Smooth muscle cell (in vitro differentiated cells): ENCODE results near the gene PLEKHA6. TPM values are rescaled to one million over a fixed set of nuclear protein-coding genes. Genes with fewer than 3 reads are reported as not detected.

Experiments used
- DNase-seq: peaks from one replicate; lab custom pipeline; 2025; ENCODE audit not compliant: unreplicated experiment; lab: John Stamatoyannopoulos, UW
- H2AFZ ChIP-seq: fragments of 200-600 bp; sonication (generic); 2 replicates; pipeline ENCODE4 v1.6.0; 2016; ENCODE audit warnings: antibody characterized with exemption, low read depth, mild to moderate bottlenecking
- H3F3A ChIP-seq: fragments of 200-600 bp; sonication (generic); 2 replicates; pipeline ENCODE4 v1.6.0; 2017; ENCODE audit warnings: antibody characterized with exemption, low read depth
- H3K27ac ChIP-seq: fragments of 200-600 bp; sonication (generic); 2 replicates; pipeline ENCODE4 v1.5.1; 2016; ENCODE audit warnings: low read depth, mild to moderate bottlenecking
- H3K27me3 ChIP-seq: fragments of 200-600 bp; sonication (generic); 2 replicates; pipeline ENCODE4 v1.6.1; 2016; ENCODE audit warnings: low read depth, mild to moderate bottlenecking
- H3K36me3 ChIP-seq: fragments of 200-600 bp; sonication (generic); 2 replicates; pipeline ENCODE4 v1.5.1; 2016; ENCODE audit warnings: low read depth
- H3K4me1 ChIP-seq: fragments of 200-600 bp; sonication (generic); 2 replicates; pipeline ENCODE4 v1.5.1; 2016; ENCODE audit warnings: low read depth
- H3K4me2 ChIP-seq: fragments of 200-600 bp; sonication (generic); 2 replicates; pipeline ENCODE4 v1.6.0; 2016; ENCODE audit warnings: mild to moderate bottlenecking
- H3K4me3 ChIP-seq: fragments of 200-600 bp; sonication (generic); 2 replicates; pipeline ENCODE4 v1.5.1; 2016; ENCODE audit warnings: mild to moderate bottlenecking
- H3K79me2 ChIP-seq: fragments of 200-600 bp; sonication (generic); 2 replicates; pipeline ENCODE4 v1.6.0; 2016; ENCODE audit warnings: low read depth, mild to moderate bottlenecking
- H3K9ac ChIP-seq: fragments of 200-600 bp; sonication (generic); 2 replicates; pipeline ENCODE4 v1.6.0; 2016; ENCODE audit warnings: low read depth
- H3K9me3 ChIP-seq: fragments of 200-600 bp; sonication (generic); replicated peaks from 2 replicates; pipeline ENCODE4 v1.5.1; 2016; ENCODE audit warnings: low read depth
- H4K20me1 ChIP-seq: fragments of 200-600 bp; sonication (generic); 2 replicates; pipeline ENCODE4 v1.6.0; 2016; ENCODE audit warnings: low read depth
- WGBS: methylation state at CpG from one replicate; pipeline ENCODE4 v1.1.7; 2016; ENCODE audit warnings: low lambda C conversion rate; 5-methylcytosine and 5-hydroxymethylcytosine counted together
- polyA plus RNA-seq: library from polyadenylated mRNA; unstranded; fragments of >200 nt; fragmentation: Nextera tagmentation; extraction: Ambion mirVana; gene quantifications from 2 replicates; pipeline ENCODE4 v1.2.1, GENCODE V29; 2016
- total RNA-seq: library from RNA; depleted of rRNA; stranded (reverse); fragments of >200 nt; gene quantifications from 2 replicates; pipeline ENCODE4 v1.2.3, GENCODE V29; 2014
- TF ChIP-seq, protein P1 (sequence below): fragments of 200-600 bp; sonication (generic); IDR thresholded peaks from 2 replicates; pipeline ENCODE4 v1.5.1; 2017; ENCODE audit warnings: borderline replicate concordance, mild to moderate bottlenecking, antibody characterized with exemption; ENCODE audit not compliant: insufficient read depth, poor library complexity, severe bottlenecking

PLEKHA6 gene
- total and polyA plus RNA-seq, 2 experiments from 2014 or later, result 0.45 to 0.85 TPM

GRCh38 chr1:204287466-204287891 lies 72.2 kb downstream of the PLEKHA6 start:
- DNase-seq, result no peak
- Histone ChIP-seq H3K4me1 (peaks cover 25% of the 10 kb centered on the region), H3K36me3 (no peaks in the 10 kb centered on the region), H2AFZ (no peak overlapping the region), H3K79me2 (no peaks in the 10 kb centered on the region), H3K27ac (peak overlapping the region; percentile 36), H3K4me3 (no peak overlapping the region), H3K9me3 (no peaks in the 10 kb centered on the region), H4K20me1 (no peaks in the 10 kb centered on the region), H3K4me2 (peak overlapping the region; percentile 68), H3F3A (no peaks in the 10 kb centered on the region), H3K9ac (no peak overlapping the region), H3K27me3 (no peaks in the 10 kb centered on the region)
- TF ChIP-seq, protein P1, sequence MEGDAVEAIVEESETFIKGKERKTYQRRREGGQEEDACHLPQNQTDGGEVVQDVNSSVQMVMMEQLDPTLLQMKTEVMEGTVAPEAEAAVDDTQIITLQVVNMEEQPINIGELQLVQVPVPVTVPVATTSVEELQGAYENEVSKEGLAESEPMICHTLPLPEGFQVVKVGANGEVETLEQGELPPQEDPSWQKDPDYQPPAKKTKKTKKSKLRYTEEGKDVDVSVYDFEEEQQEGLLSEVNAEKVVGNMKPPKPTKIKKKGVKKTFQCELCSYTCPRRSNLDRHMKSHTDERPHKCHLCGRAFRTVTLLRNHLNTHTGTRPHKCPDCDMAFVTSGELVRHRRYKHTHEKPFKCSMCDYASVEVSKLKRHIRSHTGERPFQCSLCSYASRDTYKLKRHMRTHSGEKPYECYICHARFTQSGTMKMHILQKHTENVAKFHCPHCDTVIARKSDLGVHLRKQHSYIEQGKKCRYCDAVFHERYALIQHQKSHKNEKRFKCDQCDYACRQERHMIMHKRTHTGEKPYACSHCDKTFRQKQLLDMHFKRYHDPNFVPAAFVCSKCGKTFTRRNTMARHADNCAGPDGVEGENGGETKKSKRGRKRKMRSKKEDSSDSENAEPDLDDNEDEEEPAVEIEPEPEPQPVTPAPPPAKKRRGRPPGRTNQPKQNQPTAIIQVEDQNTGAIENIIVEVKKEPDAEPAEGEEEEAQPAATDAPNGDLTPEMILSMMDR, result no peak
- WGBS, result 50% methylated on average over 8 of the region's 8 CpGs

DNA sequence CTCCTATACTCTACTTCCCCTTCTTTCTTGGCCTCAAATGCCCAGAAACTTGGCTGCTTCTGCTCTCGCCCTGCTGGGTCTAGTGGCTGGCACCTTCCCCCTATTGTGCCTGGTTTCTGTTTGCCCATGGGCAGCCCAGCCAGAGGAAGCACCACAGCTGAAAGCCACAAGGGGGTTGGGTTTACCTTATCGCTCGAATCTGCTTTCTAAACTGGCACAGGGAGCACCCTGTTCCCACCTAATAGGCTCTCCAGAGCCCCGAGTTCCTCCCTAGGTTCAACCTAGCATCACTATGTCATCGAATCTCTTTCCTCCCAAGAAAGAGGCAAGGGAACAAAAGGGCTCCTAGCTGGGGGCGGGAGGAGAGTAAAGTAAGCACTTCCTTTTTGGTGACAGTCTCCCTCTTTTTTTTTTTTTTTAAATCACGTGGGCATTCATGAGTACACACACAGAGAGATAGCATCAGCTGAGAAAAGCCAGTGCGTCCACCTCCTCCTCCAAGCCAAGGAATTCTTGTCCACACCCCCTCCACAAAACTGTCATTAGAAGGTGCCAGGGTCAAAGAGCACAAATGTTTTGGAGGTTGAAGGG lies 72.8 kb downstream of the PLEKHA6 start:
- no peaks in the 10 kb centered on the region for H3K79me2 ChIP-seq

DNA sequence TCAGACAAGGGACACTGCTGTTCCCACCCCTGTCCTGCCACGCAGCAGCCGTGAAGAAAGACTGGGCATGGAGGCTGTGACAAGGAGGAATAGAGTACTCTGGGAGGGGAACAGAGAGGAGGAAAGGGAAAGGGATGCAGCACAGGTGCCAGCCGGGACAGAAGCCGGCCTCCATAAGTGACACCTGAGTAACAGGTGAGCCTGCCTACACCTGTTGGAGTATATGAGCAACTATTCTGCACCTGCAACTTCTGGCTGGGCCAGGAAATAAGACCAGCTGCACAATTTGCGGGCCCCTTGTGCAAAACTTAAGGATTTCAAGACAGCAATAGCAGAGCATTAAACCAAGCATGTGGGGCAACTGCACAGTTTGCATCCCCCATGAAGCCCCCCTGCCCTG lies 73.4 kb downstream of the PLEKHA6 start:
- Histone ChIP-seq H3K4me2 (no peak overlapping the region), H3K79me2 (no peaks in the 10 kb centered on the region), H3K27ac (no peak overlapping the region)

More for the DNA sequence above, 72.8 kb downstream of the PLEKHA6 start:
- H2AFZ ChIP-seq, result no peak overlapping the region
- no peaks in the 10 kb centered on the region for H3F3A ChIP-seq
- WGBS, result 52% methylated on average over 8 of the region's 8 CpGs
- H3K4me1 ChIP-seq, result peaks cover 25% of the 10 kb centered on the region
- TF ChIP-seq, protein P1, result no peak
- H3K4me2 ChIP-seq, result peak overlapping the region; percentile 68
- no peaks in the 10 kb centered on the region for H3K36me3 ChIP-seq
- H3K4me3 ChIP-seq, result no peak overlapping the region
- no peaks in the 10 kb centered on the region for H3K9me3 ChIP-seq
- DNase-seq, result no peak
- H3K27ac ChIP-seq, result no peak overlapping the region
- no peak overlapping the region for H3K9ac ChIP-seq
- no peaks in the 10 kb centered on the region for H4K20me1 ChIP-seq
- no peaks in the 10 kb centered on the region for H3K27me3 ChIP-seq

More for the DNA sequence above, 73.4 kb downstream of the PLEKHA6 start:
- Histone ChIP-seq H3K4me3 (no peak overlapping the region), H3K9ac (no peak overlapping the region), H3K27me3 (no peaks in the 10 kb centered on the region), H4K20me1 (no peaks in the 10 kb centered on the region), H3K9me3 (no peaks in the 10 kb centered on the region), H3F3A (no peaks in the 10 kb centered on the region), H2AFZ (no peak overlapping the region), H3K36me3 (no peaks in the 10 kb centered on the region), H3K4me1 (peaks cover 25% of the 10 kb centered on the region)
- DNase-seq, result no peak
- 97% methylated on average over 5 of the region's 5 CpGs for WGBS
- TF ChIP-seq, protein P1, result no peak
